HG03139 (cell line): ENCODE measurements around the gene DCTD.
A peak's percentile ranks its signal among the peaks of the same experiment; 100 is the strongest.
"Not testable (repeated sequence)": the region's sequence is repeated elsewhere in the genome, so short reads cannot be mapped to it uniquely, and the experiment has no call there.

Experiments
- ATAC-seq: cut with Tn5 transposase; IDR thresholded peaks from one replicate; pipeline ENCODE4 v1.9.1; 2021; ENCODE audit not compliant: unreplicated experiment

Gene DCTD

DNA sequence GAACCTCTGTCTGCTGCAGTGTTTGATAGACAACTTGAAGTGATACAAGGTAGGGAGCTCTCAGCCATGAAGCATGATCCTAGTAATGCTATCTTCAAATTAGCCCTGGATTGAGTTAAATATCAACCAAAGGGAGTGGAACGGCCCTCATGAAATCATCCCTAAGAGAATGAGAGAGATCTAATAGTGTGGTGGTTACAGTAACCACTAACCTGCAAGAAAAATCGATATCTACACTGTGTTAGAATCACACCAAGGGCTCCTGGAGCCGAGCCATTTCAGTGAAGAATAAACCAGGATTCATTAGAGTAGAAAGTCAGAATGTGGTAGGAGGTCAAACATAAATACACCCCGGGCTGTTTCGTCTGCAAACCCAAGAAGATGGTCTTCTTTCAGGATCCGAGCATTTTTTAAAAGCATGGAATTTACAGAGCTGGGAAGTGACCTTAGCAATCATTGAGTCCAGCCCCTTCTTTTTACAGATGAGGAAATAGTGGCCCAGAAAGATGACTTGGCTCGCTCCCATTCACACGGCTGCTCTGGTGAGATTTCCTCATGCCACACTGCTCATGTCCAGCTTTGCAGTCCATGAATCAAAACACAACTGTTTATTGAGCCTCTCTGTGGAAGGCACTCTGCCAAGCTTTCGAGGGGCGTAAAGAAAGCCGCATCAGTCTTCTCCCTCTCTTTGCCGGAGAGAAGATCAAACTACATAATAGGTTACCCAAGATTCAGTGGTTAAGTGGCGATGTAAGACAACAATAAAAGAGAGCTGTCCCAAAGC is 5.5 kb upstream of the DCTD start:
- ATAC-seq = no peak

DNA sequence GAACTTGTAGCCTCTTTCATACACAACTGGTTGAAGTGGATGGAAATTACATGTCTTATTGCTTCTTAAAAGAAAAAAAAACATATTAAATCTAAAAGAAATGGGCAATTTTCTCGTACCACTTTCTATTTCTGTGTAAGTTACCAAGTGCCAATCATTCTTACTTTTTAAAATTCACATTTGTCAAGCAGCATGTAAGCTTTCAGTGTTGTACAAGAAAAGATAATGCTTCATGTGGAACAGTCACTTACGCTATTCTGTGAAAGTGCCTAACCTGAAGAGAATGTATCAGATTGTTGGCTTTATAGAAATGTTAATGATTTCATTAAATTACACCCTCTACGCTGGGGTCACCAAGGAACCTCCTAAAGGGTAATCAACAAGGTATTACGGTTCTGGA is 4.4 kb upstream of the DCTD start:
- no peak for ATAC-seq

DNA sequence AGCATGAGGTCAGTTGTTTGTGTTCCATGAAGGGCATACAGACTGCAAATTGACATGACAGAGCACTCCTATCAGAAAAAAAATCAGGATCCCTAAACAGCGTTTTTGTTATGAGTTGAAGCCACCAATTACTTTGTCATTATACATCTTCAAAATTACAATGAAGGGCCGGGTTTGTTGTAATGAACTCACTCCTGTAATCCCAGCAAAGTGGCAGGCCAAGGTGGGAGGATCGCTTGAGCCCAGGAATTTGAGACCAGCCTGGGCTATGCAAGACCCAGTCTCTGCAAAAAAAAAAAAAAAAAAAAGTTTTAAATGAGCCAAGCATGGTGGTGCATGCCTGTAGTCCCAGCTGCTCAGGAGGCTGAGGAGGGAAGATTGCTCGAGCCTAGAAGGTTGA is 3.5 kb upstream of the DCTD start:
- no peak for ATAC-seq

DNA sequence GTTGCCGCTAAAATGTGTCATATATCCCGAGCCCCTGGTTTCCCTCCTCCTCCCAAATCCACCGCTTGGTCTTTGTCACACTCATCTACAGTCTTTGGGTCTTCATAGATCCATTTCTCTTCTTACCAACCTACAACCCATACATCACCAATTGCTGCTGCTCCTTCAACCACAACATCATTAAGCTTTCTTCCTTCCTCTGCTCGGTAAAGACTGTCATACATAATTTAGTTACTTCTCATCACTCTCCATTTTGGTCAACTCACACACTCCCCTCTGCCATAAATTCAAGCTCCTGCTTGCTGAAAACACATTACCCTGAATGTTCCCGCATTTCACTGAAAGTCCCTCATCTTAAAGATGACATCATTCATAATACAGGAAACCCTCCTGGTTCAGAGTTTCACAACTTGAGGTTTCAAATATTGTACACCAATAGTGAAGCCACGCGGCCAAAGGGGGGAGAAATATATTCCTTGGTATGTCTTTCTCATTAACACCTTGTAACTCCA is 1.7 kb upstream of the DCTD start:
- ATAC-seq = peak; percentile 25

DNA sequence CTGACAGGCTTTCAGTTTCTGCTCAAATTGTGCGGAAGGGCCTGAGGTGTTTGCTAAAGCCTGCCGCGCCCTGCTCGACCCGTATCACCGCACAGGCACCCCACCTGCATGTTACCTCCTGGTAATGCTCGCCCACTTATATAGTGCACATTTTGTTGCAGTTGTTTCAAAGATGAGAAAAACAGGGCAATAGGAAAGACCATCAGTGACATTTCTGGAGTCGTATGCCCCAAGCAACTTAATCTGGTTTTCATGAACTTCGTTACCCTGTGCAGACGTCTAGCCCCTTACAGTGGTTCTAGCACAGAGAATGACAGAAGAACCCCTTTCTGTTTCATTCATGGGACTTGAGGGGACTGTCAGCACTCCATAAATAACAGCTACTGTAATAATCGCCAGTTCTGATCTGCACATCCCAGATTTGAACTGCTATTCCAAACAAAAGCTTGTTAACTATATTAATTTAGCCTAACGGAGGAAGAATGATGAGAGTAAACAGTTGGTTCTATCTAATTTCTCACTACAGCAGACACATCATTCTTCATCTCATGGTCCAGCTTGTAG is 940 bp upstream of the DCTD start:
- ATAC-seq = peak; percentile 11

DNA sequence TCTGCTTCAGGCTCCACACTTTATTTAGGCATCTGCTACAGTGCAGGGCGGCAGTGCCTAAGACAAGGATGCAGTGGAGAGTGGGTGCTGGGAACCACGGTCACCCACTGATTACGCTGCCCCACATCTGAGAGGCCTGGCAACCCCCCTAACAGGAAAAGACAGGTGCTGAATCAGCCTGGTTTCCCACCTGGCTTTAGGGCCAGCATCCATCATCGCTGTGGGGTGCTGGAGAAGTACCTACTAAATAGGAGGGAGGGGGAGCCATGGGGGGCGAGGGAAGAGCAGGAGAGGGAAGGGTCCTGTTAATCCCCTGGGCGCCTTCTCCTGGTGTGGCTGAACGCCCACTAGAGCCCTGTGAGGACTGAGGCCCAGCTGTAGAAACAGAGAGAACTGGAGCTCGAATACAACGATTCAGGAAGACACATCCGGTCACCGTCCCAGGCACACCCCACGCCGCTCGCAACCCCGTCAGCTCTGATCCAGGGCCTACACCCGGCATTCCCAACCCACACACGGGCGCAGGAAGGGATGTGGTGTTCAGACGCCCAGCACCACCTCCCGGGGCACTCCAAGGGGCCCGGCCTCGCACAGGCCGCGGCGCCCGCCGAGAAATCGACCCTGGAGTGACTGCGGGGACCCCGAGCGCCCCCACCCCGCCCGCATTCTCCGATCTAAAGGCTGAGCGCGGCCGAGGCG is 554 bp downstream of the DCTD start:
- ATAC-seq = peak; percentile 9

DNA sequence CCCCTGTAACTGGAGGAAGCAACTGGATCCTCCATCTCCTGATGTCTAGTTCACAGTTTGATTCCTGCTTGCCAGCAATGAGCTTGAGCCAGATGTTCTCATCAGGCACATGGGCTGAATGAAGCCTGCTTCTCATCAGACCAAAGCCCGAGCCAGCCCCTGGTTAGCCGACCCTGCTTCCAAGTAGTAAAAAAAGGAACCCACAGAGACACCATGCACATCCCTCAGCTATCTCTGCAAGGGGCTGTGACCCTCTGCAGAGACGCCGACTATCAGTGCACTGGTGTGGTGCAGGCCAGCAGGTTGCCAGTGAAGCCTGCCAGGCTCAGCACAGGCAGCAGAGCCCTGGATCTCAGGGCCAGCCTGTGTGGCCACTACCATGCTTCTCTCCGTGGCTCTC is 2.8 kb downstream of the DCTD start:
- ATAC-seq = no peak

DNA sequence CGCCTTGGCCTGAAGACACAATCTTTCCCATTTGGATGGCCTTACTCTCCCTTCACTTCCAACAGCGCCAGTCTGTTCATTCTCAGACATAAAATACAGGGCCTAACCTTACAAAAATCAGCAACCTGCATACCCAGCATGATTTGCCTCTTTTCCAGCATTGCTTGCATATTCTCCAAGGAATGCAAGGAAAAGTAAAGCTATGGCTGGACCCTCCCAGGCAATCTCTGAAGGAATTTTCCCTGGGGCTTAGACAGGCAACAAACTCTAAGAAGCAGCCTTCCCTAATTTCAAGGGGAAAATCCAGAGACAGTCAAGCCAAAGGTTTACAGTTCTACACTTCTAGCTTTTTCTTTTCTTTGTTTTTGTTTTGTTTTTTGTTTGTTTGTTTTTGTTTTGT is 3.6 kb downstream of the DCTD start:
- ATAC-seq = no peak

DNA sequence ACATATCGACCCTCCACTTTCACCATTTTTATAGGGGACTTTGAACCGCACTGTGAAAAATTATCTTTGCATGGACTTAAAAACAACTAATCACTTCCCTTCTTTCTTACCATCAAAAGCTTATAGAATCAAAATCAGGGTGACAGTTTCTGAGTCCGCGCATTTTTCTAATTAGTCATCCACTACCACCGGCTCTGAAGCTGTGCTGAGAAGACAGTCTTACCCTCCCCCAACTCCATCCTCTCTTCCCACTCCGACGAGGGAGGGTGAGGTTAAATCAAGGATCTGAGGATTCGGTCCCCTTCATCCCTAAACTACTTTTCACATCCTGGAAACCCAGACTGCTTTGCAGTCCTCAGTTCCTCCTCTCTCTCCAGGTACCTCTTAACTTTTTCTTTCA is 4.2 kb downstream of the DCTD start:
- no peak for ATAC-seq

DNA sequence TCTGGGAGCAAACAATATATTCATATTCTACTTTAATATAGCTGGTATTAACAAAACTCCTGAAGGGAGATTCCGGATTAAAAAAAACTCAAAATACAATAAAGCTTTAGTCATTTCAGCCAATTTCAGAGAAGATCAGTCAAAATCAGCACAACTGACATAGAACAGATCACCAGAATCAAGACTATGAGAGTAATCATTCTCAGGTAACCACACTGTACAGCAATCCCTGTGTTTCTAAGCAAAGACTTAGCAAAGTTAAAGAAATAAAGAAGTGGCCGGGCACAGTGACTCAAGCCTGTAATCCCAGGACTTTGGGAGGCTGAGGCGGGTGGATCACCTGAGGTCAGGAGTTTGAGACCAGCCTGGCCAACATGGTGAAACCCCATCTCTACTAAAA is 9.1 kb downstream of the DCTD start:
- ATAC-seq = no peak

DNA sequence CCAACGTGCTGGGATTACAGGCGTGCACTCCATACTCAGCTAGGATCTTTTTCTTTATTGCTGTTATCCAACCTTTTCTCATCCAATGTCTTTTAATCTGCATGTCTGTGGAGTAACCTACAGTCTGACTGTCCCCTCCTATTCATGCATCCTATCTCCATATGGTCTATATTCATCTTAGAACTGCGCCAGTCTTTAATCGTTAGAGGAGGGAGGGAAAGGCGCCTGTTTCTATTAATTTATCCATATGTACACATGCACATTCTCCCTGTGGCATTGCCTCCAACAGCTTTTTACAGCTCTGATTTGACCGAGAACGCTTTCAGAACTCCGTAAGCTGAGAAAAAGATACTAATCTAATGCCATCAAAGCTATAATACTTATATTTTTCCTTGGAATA is 9.8 kb downstream of the DCTD start:
- no peak for ATAC-seq

DNA sequence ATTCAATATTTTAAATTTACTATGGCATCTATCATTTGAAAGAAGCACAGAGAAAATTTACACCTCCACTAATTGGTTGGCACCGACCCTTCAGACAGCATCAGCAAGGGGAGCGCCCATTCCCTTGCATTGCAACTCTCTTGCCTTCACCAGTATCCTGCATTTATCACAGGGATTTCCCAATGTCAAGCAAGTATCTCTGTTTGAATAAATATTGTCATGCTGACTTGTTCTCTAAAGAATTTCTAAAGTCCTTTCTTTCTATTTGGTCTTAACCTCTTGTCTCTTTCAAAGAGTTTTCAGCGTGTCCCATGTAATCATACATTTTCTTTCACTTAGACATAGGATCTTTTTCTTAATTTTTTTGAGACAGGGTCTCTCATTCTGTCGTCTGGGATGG is 10.4 kb downstream of the DCTD start:
- ATAC-seq = no peak

DNA sequence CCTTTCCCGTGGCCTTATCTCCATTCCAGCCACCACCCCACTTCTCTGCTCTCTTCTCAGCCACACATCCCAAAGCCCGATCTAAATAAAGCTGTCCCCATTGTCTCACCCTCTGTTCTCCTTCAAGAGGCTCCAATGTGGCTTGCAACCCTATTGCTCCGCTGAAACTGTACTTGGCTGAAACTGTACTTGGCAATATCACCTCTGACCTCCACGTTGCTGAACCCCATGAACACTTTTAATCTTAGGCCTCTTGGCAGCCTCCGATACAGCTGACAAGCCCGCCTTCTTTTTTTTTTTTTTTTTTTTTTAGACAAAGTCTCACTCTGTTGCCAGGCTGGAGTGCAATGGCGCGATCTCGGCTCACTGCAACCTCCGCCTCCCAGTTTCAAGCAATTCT is 12.1 kb downstream of the DCTD start:
- ATAC-seq = no peak

DNA sequence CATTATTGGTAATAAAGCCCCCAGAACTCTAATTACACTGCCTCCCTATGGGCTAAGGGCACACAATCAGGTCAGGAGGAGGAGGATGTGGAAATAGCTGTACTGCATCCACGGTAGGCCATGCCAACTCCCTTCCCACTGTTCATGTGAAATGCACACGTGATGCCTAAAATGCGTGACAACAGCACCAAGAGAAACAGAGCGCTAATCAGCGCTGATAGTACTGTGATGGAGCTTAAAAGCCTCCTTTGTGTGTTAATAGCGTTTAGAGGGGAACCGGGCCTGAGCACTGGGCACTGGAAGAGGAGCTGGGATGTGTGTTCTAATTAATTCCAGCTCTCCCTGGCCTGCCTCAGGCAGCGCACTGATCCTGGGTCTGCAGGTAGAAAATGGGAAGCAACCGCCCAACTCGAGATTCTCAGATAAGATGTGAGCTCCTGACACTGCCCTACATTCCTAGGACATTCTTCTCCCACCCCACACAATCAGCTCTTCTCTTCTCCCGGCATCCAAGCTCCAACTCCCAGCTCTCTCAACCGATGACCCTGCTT is 12.9 kb downstream of the DCTD start:
- no peak for ATAC-seq

DNA sequence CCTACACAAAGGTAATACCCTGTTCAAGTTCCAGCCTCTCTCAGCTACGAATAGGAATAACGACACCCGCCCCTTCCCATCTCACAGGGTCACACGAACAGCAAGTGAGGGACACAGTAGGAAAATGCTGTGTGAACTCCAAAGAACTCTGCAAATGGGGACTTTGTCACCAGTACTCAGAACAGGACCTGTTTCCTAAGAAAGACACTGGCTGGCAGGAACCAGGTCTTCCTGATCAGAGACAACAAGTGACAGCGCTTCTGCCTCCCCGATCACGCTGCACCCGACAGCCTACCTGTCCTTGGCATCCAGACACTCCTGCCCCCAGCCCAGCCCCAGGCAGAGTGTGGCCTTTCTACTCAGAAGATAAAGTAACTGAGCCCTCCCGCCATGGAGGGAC is 14.2 kb downstream of the DCTD start:
- ATAC-seq = no peak

DNA sequence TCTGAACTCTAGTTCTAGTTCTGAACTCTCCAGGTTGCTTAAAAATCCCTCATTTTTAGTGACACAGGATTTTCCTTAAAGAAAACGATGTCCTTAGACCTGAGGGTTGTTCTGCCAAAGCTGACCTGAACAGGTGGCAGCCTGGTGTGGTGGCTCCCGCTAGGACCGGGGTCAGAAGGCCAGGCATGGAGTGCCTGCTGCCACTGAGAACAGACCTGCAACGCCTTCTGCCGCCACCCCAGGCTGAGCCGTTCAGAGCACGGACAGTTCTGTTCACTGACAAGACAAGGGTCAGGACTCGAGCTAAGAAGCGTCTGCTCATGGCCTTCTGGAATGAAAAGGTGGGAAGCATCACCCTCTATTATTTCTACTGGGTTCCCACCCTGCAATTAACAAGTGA is 15.8 kb downstream of the DCTD start:
- ATAC-seq = no peak

DNA sequence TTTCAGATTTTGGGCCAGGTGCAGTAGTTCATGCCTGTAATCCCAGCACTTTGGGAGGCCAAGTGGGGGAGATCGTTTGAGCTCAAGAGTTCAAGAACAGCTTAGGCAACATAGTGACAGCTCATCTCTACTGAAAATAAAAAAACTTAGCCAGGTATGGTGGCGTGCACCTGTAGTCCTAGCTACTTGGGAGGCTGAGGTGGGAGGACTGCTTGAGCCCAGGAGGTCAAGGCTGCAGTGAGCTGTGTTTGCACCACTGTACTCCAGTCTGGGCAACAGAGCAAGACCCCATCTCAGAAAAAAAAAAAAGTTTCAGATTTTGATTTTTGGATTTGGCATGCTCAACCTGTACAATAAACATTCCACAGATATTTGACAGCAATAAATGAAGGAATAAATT is 17.2 kb downstream of the DCTD start:
- not testable (repeated sequence) for ATAC-seq

DNA sequence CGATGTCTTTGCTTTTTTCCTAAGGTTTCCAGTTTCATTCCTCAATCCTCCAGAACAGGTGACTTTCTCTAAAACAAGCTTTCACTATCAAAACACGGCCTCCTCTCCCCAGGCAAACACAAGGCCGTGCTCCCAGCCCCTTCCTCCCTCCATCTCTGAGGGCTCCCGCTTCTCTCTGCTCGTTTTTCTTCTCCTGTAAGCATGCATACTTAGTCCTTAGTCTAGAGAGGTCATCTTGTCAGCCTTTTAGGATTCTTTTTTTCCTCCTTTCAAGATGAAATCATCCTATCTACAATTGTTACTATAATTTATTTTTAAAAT is 18.7 kb downstream of the DCTD start:
- ATAC-seq = no peak

DNA sequence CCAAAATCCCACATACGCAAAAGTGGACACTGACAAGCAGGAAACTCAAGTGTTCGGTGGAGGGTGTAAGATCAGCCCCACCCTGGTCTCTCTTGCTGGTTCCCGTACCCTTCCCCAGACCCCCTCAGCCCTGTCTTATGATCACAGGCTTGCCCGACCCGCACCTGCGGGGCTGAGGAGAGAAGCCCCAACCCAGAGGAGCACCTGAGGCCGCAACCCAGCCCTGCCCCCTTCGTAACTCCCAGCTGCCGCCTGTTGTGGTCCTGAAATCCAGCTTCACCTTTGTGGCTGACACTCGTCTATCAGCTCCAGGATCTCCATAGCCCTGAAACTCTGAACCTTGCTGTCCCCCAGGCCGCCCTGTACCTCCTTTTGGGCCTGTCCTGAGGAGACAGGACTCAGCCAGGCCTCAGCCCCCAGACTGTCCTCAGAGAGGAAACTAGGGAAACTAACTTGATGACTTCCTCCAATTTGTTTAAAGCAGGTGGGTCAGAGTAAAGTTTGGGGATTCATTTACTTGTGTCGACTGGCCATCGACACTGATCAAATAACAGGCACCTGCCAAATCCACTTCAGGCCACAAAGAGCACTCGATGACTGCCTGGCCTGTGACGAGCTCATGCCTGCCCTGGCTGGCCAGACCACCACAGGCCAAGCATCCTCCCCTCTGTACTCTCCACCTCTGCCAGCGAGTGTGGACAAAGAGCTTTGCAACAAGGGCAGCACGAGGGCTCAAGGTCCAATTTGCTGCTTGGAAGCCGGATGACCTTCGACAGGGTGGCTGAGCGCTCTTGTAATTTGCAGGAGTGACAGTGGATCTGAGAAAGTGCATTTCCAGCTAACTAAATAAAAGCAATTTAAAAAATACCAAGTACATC is 19.3 kb downstream of the DCTD start:
- no peak for ATAC-seq

DNA sequence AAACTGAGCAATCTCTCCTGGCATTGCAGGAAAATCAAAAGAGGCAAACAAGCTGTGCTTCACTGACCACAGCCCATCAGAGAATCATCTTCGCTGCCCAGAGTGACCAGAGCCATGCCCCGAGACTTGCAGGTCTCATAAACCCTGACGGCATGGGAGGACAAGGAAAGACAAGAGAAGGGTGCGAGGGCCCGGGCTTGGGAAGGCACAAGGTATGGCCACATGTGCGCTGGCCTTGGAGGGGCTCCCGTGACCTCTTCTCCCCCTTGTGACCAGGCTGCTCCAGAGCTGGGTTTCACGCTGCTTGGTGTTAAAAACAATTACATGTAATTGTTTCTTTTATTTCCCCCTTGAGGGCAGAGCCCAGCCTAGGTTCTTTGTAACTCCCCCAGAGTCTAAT is 20.8 kb downstream of the DCTD start:
- ATAC-seq = no peak

DNA sequence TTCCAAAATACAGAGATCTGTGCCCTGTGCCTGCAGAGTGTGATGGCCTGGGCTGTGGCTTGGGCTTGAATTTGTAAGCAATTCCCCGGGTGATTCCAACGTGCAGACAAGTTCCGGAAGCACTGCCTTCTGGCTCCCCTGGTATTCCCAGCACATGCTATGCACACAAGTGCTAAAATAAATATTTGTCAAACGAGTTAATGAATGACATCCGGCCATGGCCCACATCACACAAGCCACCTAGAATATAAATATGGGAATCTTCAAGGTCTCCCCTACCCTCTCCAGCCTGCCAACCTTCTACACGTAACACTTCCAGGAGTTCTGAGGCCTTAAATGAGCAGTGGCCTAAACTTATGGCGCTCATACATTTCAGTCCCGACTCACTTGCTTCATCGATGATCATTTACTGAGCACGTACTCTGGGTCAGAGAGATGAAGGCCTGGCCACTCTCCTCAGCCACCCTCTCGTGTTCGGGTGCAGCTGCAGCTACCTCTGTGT is 21.3 kb downstream of the DCTD start:
- ATAC-seq = no peak
